DOHH2 (cell line): ENCODE data around the gene FZD4.
"Not testable (repeated sequence)": the region's sequence is repeated elsewhere in the genome, so short reads cannot be mapped to it uniquely, and the experiment has no call there.

Experiments
- H3F3A ChIP-seq: fragments of 200-600 bp; sonication (generic), shearing (Covaris generic); 2 replicates; pipeline ENCODE4 v1.6.0; 2016; ENCODE audit warnings: antibody characterized with exemption, mild to moderate bottlenecking; ENCODE audit not compliant: control insufficient read depth, insufficient read depth
- H3K27ac ChIP-seq: fragments of 200-600 bp; sonication (generic); 2 replicates; pipeline ENCODE4 v1.5.1; 2014; ENCODE audit warnings: low read depth, mild to moderate bottlenecking, low read length, moderate library complexity
- H3K27me3 ChIP-seq: fragments of 200-600 bp; sonication (generic); 2 replicates; pipeline ENCODE4 v1.6.1; 2014; ENCODE audit warnings: mild to moderate bottlenecking, low read length, mixed read lengths; ENCODE audit not compliant: control insufficient read depth
- H3K36me3 ChIP-seq: fragments of 200-600 bp; sonication (generic); 2 replicates; pipeline ENCODE4 v1.6.1; 2014; ENCODE audit warnings: mild to moderate bottlenecking, low read length, moderate library complexity, mixed read lengths; ENCODE audit not compliant: control insufficient read depth
- H3K4me1 ChIP-seq: fragments of 200-600 bp; sonication (generic); 2 replicates; pipeline ENCODE4 v1.6.1; 2014; ENCODE audit warnings: mild to moderate bottlenecking, low read length, mixed read lengths; ENCODE audit not compliant: control insufficient read depth
- H3K4me2 ChIP-seq: fragments of 200-600 bp; sonication (generic); 2 replicates; pipeline ENCODE4 v1.6.0; 2014; ENCODE audit warnings: mild to moderate bottlenecking, low read length, moderate library complexity
- H3K4me3 ChIP-seq: fragments of 200-600 bp; sonication (generic); 2 replicates; pipeline ENCODE4 v1.5.1; 2014; ENCODE audit warnings: mild to moderate bottlenecking, low read length, mixed read lengths
- H3K79me2 ChIP-seq: fragments of 200-600 bp; sonication (generic); 2 replicates; pipeline ENCODE4 v1.6.1; 2014; ENCODE audit warnings: mild to moderate bottlenecking, low read length, mixed read lengths; ENCODE audit not compliant: control insufficient read depth
- H3K9me2 ChIP-seq: fragments of 200-600 bp; sonication (generic); replicated peaks from 2 replicates; pipeline ENCODE4 v1.6.1; 2014; ENCODE audit warnings: mild to moderate bottlenecking, low read length, mixed read lengths; ENCODE audit not compliant: control insufficient read depth
- H3K9me3 ChIP-seq: fragments of 200-600 bp; sonication (generic); 2 replicates; pipeline ENCODE4 v1.6.1; 2014; ENCODE audit warnings: antibody characterized with exemption, low read length, mixed read lengths; ENCODE audit not compliant: control insufficient read depth, insufficient read depth
- H4K20me1 ChIP-seq: fragments of 200-600 bp; sonication (generic); 2 replicates; pipeline ENCODE4 v1.6.0; 2014; ENCODE audit warnings: low read depth, mild to moderate bottlenecking, antibody characterized with exemption, low read length, moderate library complexity; ENCODE audit not compliant: control insufficient read depth, insufficient read depth
- CTCF ChIP-seq: fragments of 200-600 bp; sonication (generic); IDR thresholded peaks from one replicate; pipeline ENCODE4 v1.5.1; 2014; ENCODE audit warnings: antibody characterized with exemption, mild to moderate bottlenecking, low read depth, low read length; ENCODE audit not compliant: poor library complexity, severe bottlenecking
- EZH2phosphoT487 ChIP-seq: fragments of 200-600 bp; sonication (generic); IDR thresholded peaks from 2 replicates; pipeline ENCODE4 v1.6.1; 2017; ENCODE audit warnings: borderline replicate concordance, mild to moderate bottlenecking, antibody characterized with exemption, low read length, moderate library complexity, mixed read lengths

The FZD4 gene

GRCh38 chr11:86999388-86999787 is 44.2 kb upstream of the FZD4 start:
- Histone ChIP-seq H3K27ac (no peak overlapping the region), H3K36me3 (no peaks in the 10 kb centered on the region), H3K4me3 (no peak overlapping the region), H3K4me1 (no peaks in the 10 kb centered on the region), H4K20me1 (no peaks in the 10 kb centered on the region), H3F3A (no peaks in the 10 kb centered on the region), H3K9me3 (no peaks in the 10 kb centered on the region), H3K9me2 (no peaks in the 10 kb centered on the region), H3K27me3 (no peaks in the 10 kb centered on the region), H3K79me2 (no peaks in the 10 kb centered on the region), H3K4me2 (no peak overlapping the region)
- TF ChIP-seq CTCF (no peak), EZH2phosphoT487 (no peak)

GRCh38 chr11:86996953-86997570 is 41.9 kb upstream of the FZD4 start:
- Histone ChIP-seq H4K20me1 (no peaks in the 10 kb centered on the region), H3K36me3 (no peaks in the 10 kb centered on the region), H3K4me3 (no peak overlapping the region), H3K27me3 (0 out of 2 replicates have a peak, but pooled peaks cover 5% of the 10 kb centered on the region), H3K79me2 (no peaks in the 10 kb centered on the region), H3F3A (no peaks in the 10 kb centered on the region), H3K4me2 (no peak overlapping the region), H3K27ac (no peak overlapping the region), H3K9me2 (no peaks in the 10 kb centered on the region), H3K9me3 (no peaks in the 10 kb centered on the region), H3K4me1 (no peaks in the 10 kb centered on the region)
- no peak for TF ChIP-seq CTCF
- TF ChIP-seq EZH2phosphoT487: no peak

- Histone ChIP-seq H3K4me1 (no peaks in the 10 kb centered on the region), H3K4me3 (no peak overlapping the region), H3K27me3 (peaks cover 17% of the 10 kb centered on the region), H3F3A (no peaks in the 10 kb centered on the region), H3K9me3 (no peaks in the 10 kb centered on the region), H3K9me2 (no peaks in the 10 kb centered on the region), H3K27ac (no peak overlapping the region), H3K36me3 (no peaks in the 10 kb centered on the region), H3K79me2 (no peaks in the 10 kb centered on the region), H4K20me1 (no peaks in the 10 kb centered on the region), H3K4me2 (no peak overlapping the region)
- TF ChIP-seq CTCF (no peak), EZH2phosphoT487 (no peak)
Measured at GRCh38 chr11:86993031-86993430, 37.8 kb upstream of the FZD4 start.

GRCh38 chr11:86992340-86992739 is 37.1 kb upstream of the FZD4 start:
- not testable (repeated sequence) for H3F3A ChIP-seq, H3K9me2 ChIP-seq, H3K27ac ChIP-seq, H3K4me1 ChIP-seq, H3K4me2 ChIP-seq, H3K9me3 ChIP-seq, H3K36me3 ChIP-seq, H3K4me3 ChIP-seq, H3K79me2 ChIP-seq, H4K20me1 ChIP-seq
- peaks cover 17% of the 10 kb centered on the region for H3K27me3 ChIP-seq
